ENCODE measurements around the gene NAT14. TPM values are rescaled to one million over a fixed set of nuclear protein-coding genes. Genes with fewer than 3 reads are reported as not detected.
"Not testable (repeated sequence)": the region's sequence is repeated elsewhere in the genome, so short reads cannot be mapped to it uniquely, and the experiment has no call there.

Gene NAT14
- total RNA-seq, 1 experiment from 2014 or later, result 56.2 TPM

DNA sequence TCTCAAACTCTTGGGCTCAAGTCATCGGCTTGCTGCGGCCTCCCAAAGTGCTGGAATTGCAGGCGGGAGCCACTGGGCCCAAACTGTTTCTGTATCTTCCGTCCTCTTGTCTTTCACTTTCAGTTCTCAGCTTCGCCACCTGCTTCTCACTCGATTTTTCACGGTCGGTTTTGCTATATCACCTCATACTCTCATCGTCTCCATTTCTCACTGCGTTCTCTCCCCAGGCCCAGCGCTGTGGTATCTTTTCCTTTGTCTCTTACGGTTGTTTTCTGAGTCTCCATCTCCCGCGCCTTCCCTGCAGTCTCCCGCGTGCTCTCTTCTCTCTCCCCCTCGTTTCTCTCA is 18.1 kb downstream of the NAT14 start:
- no peak for DNase-seq (ENCODE audit: low spot score)

GRCh38 chr19:55503502-55504251 is 18.7 kb downstream of the NAT14 start:
- DNase-seq (ENCODE audit: low spot score), result peak; percentile 96

DNA sequence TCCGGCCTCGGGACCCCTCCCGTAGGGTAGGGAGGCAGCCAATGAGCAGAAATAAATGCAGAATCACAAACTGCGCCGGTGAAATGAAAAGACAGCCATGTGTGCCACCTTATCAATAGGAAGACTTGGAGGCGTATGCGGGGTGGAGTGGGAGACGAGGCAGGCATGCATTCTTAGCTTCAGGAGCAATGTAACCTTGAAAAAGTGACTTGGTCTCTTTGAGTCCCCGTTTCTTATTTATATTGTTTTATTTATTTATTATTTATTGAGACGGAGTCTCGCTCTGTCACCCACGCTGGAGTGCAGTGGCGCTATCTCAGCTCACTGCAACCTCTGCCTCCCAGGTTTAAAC is 19.2 kb downstream of the NAT14 start:
- DNase-seq (ENCODE audit: low spot score), result no peak

DNA sequence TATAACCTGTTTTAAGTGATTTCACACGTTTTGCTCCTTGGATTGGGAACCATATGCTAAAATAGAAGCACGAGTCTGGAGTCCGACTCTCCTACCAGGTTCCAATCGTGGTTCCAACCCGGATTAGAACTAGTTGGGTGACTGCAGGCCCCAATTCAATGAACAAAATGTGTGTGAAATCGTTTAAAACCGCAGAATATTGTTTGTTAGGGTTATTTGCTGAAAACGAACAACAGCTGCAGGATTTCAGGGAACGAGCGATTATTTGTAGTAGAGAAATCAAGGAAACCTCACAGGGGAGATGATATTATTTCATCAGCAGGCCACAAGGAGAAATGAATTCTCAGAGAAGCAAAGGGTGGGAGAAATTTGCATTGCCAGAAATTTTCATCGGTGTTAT is 20.0 kb downstream of the NAT14 start:
- no peak for DNase-seq (ENCODE audit: low spot score)

DNA sequence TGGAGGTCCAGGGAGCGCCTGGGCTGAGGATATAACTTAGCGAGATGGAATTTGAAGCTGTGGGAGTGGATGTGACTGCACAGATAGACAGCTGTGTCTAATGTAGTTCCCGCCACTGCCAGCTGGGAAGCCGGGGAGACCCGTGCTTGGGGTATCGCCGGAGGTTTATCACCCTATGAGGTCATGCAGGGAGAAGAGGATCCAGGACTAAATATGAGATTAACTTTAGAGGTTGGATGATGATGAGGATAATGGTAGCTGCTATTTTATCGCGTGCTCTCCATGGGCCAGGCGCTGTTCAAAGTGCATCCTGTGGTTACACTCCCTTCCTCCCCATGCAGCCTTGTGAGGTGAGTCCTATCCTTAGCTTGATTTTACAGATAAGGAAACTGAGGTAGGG is 23.1 kb downstream of the NAT14 start:
- no peak for DNase-seq (ENCODE audit: low spot score)

DNA sequence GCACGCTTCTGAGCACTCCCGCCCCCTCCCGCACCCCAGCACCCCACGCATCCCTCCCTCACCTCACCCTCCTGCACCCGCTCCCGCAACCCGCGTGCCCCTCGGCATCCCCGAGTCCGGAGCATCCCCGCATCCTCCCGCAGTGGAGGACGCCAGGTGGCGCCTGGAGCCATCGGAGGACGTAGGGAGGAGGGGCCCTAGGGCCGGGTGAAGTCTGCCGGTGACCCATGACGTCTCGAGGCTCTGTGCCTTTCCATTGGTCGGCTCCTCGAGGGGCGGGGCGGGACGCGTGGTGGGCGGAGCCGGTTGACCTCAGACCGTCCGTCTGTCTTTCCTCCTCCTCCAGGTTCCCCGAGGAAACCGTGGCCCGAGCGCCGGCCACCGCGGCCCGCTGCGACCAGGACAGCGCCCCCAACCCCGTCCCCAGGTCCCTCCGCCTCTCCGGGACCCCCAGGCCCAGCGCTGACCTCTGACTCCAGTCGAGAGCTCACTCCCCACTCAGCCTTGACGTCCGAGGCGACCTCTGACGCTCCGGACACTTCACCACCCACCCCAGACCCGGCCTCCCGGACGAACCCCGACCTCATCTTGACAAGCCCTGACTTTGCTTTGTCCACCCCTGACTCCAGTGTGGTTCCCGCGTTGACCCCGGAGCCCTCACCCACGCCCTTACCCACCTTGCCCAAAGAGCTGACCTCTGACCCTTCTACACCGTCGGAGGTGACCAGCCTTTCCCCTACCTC is 32.1 kb downstream of the NAT14 start:
- DNase-seq (ENCODE audit: low spot score), result peak; percentile 92

DNA sequence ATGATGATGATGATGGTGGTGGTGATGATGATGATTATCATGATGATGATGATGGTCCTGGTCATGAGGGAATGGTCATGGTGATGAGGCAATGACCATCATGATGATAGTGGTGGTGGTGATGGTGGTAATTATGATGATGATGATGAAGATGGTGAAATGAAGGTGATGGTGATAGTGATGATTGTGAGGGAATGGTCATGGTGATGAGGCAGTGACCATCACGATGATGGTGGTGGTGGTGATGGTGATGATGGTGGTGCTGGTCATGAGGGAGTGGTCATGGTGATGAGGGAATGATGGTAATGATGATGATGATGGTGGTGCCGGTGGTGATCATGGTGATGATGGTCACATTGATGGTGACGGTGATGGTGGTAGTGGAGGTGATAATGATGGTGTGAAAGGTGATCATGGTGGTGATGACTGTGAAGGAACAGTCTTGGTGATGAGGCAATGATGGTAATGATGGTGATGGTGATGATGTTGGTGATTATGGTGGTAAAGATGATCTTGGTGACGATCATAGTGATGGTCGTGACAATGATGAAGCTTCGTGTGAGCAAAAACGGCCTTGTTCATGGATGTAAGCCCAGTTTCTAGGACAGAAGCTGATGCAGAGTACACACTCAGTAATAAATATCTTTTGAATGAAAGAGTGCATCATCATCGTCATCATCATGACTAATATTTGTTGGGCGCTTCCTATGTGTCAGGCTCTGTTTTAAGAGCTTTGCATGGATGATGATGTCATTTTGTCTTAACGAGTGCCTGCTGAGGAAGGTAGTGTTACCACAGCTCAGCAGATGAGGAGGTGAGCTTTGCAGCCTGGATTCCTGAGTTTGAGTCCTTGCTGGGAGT is 34.7 kb downstream of the NAT14 start:
- peak; percentile 97 for DNase-seq (ENCODE audit: low spot score)

- DNase-seq (ENCODE audit: low spot score), result no peak
Observed at GRCh38 chr19:55520691-55521292, 35.8 kb downstream of the NAT14 start.

GRCh38 chr19:55525289-55526101 is 40.5 kb downstream of the NAT14 start:
- no peak for DNase-seq (ENCODE audit: low spot score)

GRCh38 chr19:55526216-55527196 is 41.5 kb downstream of the NAT14 start:
- peak; percentile 45 for DNase-seq (ENCODE audit: low spot score)

GRCh38 chr19:55527197-55528029 is 42.4 kb downstream of the NAT14 start:
- DNase-seq (ENCODE audit: low spot score), result no peak

GRCh38 chr19:55528030-55528803 is 43.2 kb downstream of the NAT14 start:
- DNase-seq (ENCODE audit: low spot score), result no peak

DNA sequence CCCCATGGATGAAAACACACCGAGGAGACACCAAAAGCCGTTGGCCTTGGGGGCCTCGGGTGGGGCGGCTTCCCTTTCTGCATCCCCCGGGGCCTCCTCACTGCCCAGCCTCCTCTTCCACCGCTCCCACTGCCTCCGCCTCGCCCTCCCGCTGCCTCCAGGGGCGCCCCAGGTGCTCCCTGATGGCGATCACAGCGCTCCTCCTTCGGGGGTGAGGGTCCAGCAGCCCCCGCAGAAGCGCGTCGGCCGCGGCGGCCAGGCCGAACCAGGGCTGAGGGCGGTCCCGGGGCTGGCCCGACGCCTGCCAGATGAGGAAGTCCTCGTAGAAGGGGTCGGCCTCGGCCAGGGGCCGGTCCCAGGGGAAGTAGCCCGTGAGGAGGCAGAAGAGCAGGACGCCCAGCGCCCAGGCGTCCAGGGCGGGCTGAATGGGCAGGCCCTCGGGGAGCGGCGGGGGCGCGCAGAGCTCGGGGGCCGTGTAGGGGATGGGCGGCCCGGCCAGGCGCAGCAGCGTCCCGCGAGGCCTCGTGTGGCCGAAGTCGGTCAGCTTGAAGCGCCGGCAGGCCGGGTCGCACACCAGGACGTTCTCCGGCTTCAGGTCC is 44.7 kb downstream of the NAT14 start:
- no peak for DNase-seq (ENCODE audit: low spot score)

DNA sequence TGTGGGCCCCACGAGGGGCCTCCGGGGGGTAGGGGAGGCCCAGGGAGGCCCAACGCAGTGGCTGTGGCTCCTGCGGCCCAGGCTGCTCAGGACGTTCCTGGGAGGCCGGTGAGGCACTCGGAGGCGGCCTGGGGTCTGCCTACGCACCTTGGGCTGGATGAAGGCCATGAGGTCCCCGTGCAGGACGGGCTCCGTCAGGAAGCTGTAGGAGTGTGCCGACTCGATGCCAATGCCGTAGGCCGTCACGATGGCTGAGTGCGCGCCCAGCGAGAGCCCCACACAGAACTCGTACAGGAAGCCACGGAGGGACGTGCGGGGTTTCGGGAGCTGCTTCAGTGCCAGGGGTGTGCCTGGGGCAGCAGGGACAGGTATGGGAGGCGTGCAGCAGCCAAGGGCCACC is 46.0 kb downstream of the NAT14 start:
- DNase-seq (ENCODE audit: low spot score), result no peak

GRCh38 chr19:55534280-55534679 is 49.3 kb downstream of the NAT14 start:
- not testable (repeated sequence) for DNase-seq (ENCODE audit: low spot score)

- DNase-seq (ENCODE audit: low spot score), result no peak
Observed at GRCh38 chr19:55535173-55535964, 50.4 kb downstream of the NAT14 start.

- no peak for DNase-seq (ENCODE audit: low spot score)
Observed at GRCh38 chr19:55535965-55536350, 51.0 kb downstream of the NAT14 start.
